ENCODE data around the gene DERL2.

The DERL2 gene

DNA sequence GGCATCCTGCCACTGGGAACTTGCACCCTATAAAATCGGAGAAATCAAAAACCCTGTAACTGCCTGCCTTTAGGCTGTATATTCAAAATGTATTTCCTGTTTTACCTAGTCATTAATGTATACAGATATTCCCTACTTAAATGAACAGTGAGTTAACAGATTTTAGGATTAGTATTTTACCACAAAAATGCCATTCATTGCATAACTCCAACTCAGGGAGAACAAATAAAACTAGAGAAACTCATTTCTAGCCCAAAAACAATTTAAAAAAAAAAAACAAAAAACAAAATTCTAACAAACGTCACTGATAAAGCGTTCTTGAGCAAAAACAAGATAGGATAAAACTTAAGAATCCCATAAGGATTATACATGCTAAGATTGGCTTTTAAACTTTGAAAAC, 13.5 kb downstream of the DERL2 start:
- no peak for ATAC-seq
- TF ChIP-seq, protein P1, sequence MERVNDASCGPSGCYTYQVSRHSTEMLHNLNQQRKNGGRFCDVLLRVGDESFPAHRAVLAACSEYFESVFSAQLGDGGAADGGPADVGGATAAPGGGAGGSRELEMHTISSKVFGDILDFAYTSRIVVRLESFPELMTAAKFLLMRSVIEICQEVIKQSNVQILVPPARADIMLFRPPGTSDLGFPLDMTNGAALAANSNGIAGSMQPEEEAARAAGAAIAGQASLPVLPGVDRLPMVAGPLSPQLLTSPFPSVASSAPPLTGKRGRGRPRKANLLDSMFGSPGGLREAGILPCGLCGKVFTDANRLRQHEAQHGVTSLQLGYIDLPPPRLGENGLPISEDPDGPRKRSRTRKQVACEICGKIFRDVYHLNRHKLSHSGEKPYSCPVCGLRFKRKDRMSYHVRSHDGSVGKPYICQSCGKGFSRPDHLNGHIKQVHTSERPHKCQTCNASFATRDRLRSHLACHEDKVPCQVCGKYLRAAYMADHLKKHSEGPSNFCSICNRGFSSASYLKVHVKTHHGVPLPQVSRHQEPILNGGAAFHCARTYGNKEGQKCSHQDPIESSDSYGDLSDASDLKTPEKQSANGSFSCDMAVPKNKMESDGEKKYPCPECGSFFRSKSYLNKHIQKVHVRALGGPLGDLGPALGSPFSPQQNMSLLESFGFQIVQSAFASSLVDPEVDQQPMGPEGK (CRISPR knock-in tag; IDR thresholded peaks at IDR 0.05; ENCODE audit: borderline replicate concordance), result no peak
- no peak for TF ChIP-seq RARB (CRISPR knock-in tag; IDR thresholded peaks at IDR 0.05)
- no peak for TF ChIP-seq TCF4 (CRISPR knock-in tag; IDR thresholded peaks at IDR 0.05; ENCODE audit: borderline replicate concordance)
- TF ChIP-seq, protein P2, sequence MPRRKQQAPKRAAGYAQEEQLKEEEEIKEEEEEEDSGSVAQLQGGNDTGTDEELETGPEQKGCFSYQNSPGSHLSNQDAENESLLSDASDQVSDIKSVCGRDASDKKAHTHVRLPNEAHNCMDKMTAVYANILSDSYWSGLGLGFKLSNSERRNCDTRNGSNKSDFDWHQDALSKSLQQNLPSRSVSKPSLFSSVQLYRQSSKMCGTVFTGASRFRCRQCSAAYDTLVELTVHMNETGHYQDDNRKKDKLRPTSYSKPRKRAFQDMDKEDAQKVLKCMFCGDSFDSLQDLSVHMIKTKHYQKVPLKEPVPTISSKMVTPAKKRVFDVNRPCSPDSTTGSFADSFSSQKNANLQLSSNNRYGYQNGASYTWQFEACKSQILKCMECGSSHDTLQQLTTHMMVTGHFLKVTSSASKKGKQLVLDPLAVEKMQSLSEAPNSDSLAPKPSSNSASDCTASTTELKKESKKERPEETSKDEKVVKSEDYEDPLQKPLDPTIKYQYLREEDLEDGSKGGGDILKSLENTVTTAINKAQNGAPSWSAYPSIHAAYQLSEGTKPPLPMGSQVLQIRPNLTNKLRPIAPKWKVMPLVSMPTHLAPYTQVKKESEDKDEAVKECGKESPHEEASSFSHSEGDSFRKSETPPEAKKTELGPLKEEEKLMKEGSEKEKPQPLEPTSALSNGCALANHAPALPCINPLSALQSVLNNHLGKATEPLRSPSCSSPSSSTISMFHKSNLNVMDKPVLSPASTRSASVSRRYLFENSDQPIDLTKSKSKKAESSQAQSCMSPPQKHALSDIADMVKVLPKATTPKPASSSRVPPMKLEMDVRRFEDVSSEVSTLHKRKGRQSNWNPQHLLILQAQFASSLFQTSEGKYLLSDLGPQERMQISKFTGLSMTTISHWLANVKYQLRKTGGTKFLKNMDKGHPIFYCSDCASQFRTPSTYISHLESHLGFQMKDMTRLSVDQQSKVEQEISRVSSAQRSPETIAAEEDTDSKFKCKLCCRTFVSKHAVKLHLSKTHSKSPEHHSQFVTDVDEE (CRISPR knock-in tag; IDR thresholded peaks at IDR 0.05), result no peak
- no peak for TF ChIP-seq SNAI2 (CRISPR knock-in tag; IDR thresholded peaks at IDR 0.05)
- TF ChIP-seq, protein P3, sequence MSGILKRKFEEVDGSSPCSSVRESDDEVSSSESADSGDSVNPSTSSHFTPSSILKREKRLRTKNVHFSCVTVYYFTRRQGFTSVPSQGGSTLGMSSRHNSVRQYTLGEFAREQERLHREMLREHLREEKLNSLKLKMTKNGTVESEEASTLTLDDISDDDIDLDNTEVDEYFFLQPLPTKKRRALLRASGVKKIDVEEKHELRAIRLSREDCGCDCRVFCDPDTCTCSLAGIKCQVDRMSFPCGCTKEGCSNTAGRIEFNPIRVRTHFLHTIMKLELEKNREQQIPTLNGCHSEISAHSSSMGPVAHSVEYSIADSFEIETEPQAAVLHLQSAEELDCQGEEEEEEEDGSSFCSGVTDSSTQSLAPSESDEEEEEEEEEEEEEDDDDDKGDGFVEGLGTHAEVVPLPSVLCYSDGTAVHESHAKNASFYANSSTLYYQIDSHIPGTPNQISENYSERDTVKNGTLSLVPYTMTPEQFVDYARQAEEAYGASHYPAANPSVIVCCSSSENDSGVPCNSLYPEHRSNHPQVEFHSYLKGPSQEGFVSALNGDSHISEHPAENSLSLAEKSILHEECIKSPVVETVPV (CRISPR knock-in tag; IDR thresholded peaks at IDR 0.05), result no peak
- TF ChIP-seq, protein P4, sequence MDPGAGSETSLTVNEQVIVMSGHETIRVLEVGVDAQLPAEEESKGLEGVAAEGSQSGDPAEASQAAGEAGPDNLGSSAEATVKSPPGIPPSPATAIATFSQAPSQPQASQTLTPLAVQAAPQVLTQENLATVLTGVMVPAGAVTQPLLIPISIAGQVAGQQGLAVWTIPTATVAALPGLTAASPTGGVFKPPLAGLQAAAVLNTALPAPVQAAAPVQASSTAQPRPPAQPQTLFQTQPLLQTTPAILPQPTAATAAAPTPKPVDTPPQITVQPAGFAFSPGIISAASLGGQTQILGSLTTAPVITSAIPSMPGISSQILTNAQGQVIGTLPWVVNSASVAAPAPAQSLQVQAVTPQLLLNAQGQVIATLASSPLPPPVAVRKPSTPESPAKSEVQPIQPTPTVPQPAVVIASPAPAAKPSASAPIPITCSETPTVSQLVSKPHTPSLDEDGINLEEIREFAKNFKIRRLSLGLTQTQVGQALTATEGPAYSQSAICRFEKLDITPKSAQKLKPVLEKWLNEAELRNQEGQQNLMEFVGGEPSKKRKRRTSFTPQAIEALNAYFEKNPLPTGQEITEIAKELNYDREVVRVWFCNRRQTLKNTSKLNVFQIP (CRISPR knock-in tag; IDR thresholded peaks at IDR 0.05; ENCODE audit: borderline replicate concordance, low read depth), result no peak
- no peak for TF ChIP-seq ZNF70 (CRISPR knock-in tag; IDR thresholded peaks at IDR 0.05)
- TF ChIP-seq, protein P5, sequence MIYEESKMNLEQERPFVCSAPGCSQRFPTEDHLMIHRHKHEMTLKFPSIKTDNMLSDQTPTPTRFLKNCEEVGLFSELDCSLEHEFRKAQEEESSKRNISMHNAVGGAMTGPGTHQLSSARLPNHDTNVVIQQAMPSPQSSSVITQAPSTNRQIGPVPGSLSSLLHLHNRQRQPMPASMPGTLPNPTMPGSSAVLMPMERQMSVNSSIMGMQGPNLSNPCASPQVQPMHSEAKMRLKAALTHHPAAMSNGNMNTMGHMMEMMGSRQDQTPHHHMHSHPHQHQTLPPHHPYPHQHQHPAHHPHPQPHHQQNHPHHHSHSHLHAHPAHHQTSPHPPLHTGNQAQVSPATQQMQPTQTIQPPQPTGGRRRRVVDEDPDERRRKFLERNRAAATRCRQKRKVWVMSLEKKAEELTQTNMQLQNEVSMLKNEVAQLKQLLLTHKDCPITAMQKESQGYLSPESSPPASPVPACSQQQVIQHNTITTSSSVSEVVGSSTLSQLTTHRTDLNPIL (CRISPR knock-in tag; IDR thresholded peaks at IDR 0.05; ENCODE audit: low read depth), result no peak
- TF ChIP-seq CSDC2 (CRISPR knock-in tag; IDR thresholded peaks at IDR 0.05), result no peak
- TF ChIP-seq ISL1 (CRISPR knock-in tag; IDR thresholded peaks at IDR 0.05), result no peak
- no peak for TF ChIP-seq ARNTL (CRISPR knock-in tag; IDR thresholded peaks at IDR 0.05; ENCODE audit: borderline replicate concordance, low read depth)
- no peak for TF ChIP-seq ZFP30 (CRISPR knock-in tag; IDR thresholded peaks at IDR 0.05)
- TF ChIP-seq ZC3H10 (CRISPR knock-in tag; IDR thresholded peaks at IDR 0.05), result no peak
- TF ChIP-seq OSR1 (CRISPR knock-in tag; IDR thresholded peaks at IDR 0.05), result no peak
- no peak for TF ChIP-seq ZNF8 (CRISPR knock-in tag; IDR thresholded peaks at IDR 0.05)
- TF ChIP-seq BACH2 (CRISPR knock-in tag; IDR thresholded peaks at IDR 0.05; ENCODE audit: borderline replicate concordance), result no peak

DNA sequence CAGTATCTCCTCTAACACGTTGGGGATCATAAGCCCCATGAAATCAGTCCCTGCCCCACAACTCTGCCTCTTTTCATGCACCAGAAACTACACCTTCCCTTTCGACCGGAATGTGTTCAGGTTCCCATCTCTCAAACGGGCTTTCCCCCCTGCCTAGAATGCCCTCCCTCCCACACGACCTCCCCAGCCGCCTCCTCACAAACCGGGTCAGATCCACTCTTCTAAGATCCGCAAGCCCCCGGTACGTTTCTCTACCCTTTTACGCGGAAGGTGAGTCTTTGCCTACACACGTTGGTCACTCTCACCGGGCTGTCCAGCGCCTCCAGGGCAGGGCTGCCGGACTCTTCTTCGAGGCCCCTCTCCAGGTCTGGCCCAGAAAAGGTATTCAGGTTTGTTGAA, 17.9 kb downstream of the DERL2 start:
- TF ChIP-seq, protein P2 (CRISPR knock-in tag; IDR thresholded peaks at IDR 0.05), result no peak
- no peak for TF ChIP-seq TOX (CRISPR knock-in tag; IDR thresholded peaks at IDR 0.05; ENCODE audit: borderline replicate concordance)
- TF ChIP-seq, protein P1 (CRISPR knock-in tag; IDR thresholded peaks at IDR 0.05; ENCODE audit: borderline replicate concordance), result no peak
- no peak for TF ChIP-seq CSDC2 (CRISPR knock-in tag; IDR thresholded peaks at IDR 0.05)
- TF ChIP-seq, protein P3 (CRISPR knock-in tag; IDR thresholded peaks at IDR 0.05), result no peak
- TF ChIP-seq, protein P5 (CRISPR knock-in tag; IDR thresholded peaks at IDR 0.05; ENCODE audit: low read depth), result no peak
- ATAC-seq, result peak; percentile 50

Data from SK-N-SH treated with all-trans-retinoic acid at 6 μM for 48 hours (cell line).